SU-DHL-6 (cell line): ENCODE data around the gene SLC39A11.

ENCODE experiments used
- H2AFZ ChIP-seq: fragments of 200-600 bp; sonication (generic); 2 replicates; pipeline ENCODE4 v1.6.1; 2014; ENCODE audit warnings: low read depth, mild to moderate bottlenecking, moderate library complexity, mixed read lengths, antibody characterized with exemption, low read length; ENCODE audit not compliant: severe bottlenecking
- H3F3A ChIP-seq: fragments of 200-600 bp; shearing (Covaris generic); 2 replicates; pipeline ENCODE4 v1.6.0; 2016; ENCODE audit warnings: antibody characterized with exemption, mild to moderate bottlenecking; ENCODE audit not compliant: insufficient read depth
- H3K27ac ChIP-seq: fragments of 200-600 bp; sonication (generic); 2 replicates; pipeline ENCODE4 v1.5.1; 2016; ENCODE audit warnings: low read depth, mild to moderate bottlenecking, low read length, moderate library complexity, mixed read lengths
- H3K27me3 ChIP-seq: fragments of 200-600 bp; sonication (generic), shearing (Covaris generic); 2 replicates; pipeline ENCODE4 v1.6.0; 2014; ENCODE audit warnings: mild to moderate bottlenecking, low read length
- H3K36me3 ChIP-seq: fragments of 200-600 bp; sonication (generic); 2 replicates; pipeline ENCODE4 v1.6.1; 2014; ENCODE audit warnings: mild to moderate bottlenecking, low read length, mixed read lengths
- H3K4me2 ChIP-seq: fragments of 300-600, 200-600 bp; shearing (Covaris generic), sonication (generic); 2 replicates; pipeline ENCODE4 v1.6.0; 2014; ENCODE audit warnings: low read length, low read depth, mild to moderate bottlenecking; ENCODE audit not compliant: poor library complexity, severe bottlenecking
- H3K4me3 ChIP-seq: fragments of 200-600 bp; sonication (generic); 2 replicates; pipeline ENCODE4 v1.5.1; 2014; ENCODE audit warnings: antibody characterized with exemption, low read length, mild to moderate bottlenecking, mixed read lengths; ENCODE audit not compliant: insufficient read depth, poor library complexity, severe bottlenecking
- H3K79me2 ChIP-seq: fragments of 200-600 bp; sonication (generic); 2 replicates; pipeline ENCODE4 v1.6.1; 2014; ENCODE audit warnings: mild to moderate bottlenecking, low read length, moderate library complexity; ENCODE audit not compliant: insufficient read depth
- H3K9ac ChIP-seq: fragments of 200-600 bp; sonication (generic); 2 replicates; pipeline ENCODE4 v1.7.0; 2014; ENCODE audit warnings: mild to moderate bottlenecking, low read length
- H3K9me2 ChIP-seq: fragments of 200-600 bp; sonication (generic); replicated peaks from 2 replicates; pipeline ENCODE4 v1.6.1; 2014; ENCODE audit warnings: low read length; ENCODE audit not compliant: insufficient read depth
- H3K9me3 ChIP-seq: fragments of 200-600 bp; sonication (generic); 2 replicates; pipeline ENCODE4 v1.6.1; 2014; ENCODE audit warnings: low read length, mixed read lengths; ENCODE audit not compliant: insufficient read depth
- H4K20me1 ChIP-seq: fragments of 200-600 bp; sonication (generic); 2 replicates; pipeline ENCODE4 v1.6.1; 2014; ENCODE audit warnings: low read depth, mild to moderate bottlenecking, antibody characterized with exemption, low read length, moderate library complexity, mixed read lengths
- EZH2phosphoT487 ChIP-seq: fragments of 200-600 bp; sonication (generic), shearing (Covaris generic); conservative IDR thresholded peaks from 2 replicates; pipeline ENCODE4 v1.6.1; 2018; ENCODE audit warnings: mild to moderate bottlenecking, antibody characterized with exemption, low read length, moderate library complexity, mixed read lengths
- TF ChIP-seq, protein P1 (sequence below): fragments of 200-600 bp; sonication (generic); IDR thresholded peaks from one replicate; pipeline ENCODE4 v1.5.1; 2017; ENCODE audit warnings: antibody characterized with exemption, mild to moderate bottlenecking, low read length, moderate library complexity; ENCODE audit not compliant: insufficient read depth, poor library complexity, severe bottlenecking

Gene SLC39A11

DNA sequence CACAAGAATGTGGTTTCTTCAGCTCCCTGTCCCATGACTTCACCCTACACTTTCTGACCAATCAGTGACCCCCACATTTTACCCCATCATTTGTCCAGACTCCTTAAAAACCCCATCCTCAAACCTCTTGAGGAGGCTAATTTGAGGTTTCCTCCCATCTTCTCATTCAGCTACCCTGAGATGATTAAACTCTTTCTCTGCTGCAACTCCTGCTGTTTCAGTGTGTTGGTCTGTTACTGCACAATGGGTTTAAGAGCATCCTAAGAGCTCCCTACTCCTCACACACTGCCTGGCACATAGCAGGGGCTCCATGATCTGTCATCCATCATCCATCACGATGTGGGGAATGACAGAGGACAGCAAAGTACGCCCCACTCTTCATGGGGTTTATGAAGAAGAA is 212.6 kb downstream of the SLC39A11 start:
- TF ChIP-seq EZH2phosphoT487: no peak
- TF ChIP-seq, protein P1, sequence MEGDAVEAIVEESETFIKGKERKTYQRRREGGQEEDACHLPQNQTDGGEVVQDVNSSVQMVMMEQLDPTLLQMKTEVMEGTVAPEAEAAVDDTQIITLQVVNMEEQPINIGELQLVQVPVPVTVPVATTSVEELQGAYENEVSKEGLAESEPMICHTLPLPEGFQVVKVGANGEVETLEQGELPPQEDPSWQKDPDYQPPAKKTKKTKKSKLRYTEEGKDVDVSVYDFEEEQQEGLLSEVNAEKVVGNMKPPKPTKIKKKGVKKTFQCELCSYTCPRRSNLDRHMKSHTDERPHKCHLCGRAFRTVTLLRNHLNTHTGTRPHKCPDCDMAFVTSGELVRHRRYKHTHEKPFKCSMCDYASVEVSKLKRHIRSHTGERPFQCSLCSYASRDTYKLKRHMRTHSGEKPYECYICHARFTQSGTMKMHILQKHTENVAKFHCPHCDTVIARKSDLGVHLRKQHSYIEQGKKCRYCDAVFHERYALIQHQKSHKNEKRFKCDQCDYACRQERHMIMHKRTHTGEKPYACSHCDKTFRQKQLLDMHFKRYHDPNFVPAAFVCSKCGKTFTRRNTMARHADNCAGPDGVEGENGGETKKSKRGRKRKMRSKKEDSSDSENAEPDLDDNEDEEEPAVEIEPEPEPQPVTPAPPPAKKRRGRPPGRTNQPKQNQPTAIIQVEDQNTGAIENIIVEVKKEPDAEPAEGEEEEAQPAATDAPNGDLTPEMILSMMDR: no peak
- H3K4me2 ChIP-seq: no peak overlapping the region
- peaks cover 25% of the 10 kb centered on the region; the same call in 1 of the 2 replicates for H3K9me3 ChIP-seq
- no peak overlapping the region for H2AFZ ChIP-seq
- H3K4me3 ChIP-seq: no peak overlapping the region
- H3F3A ChIP-seq: no peaks in the 10 kb centered on the region
- H3K9ac ChIP-seq: no peak overlapping the region
- no peaks in the 10 kb centered on the region for H3K9me2 ChIP-seq
- H3K27me3 ChIP-seq: no peaks in the 10 kb centered on the region
- no peaks in the 10 kb centered on the region for H3K79me2 ChIP-seq
- H3K36me3 ChIP-seq: peaks cover 6% of the 10 kb centered on the region; the same call in 1 of the 2 replicates
- H3K27ac ChIP-seq: no peak overlapping the region
- H4K20me1 ChIP-seq: no peaks in the 10 kb centered on the region

DNA sequence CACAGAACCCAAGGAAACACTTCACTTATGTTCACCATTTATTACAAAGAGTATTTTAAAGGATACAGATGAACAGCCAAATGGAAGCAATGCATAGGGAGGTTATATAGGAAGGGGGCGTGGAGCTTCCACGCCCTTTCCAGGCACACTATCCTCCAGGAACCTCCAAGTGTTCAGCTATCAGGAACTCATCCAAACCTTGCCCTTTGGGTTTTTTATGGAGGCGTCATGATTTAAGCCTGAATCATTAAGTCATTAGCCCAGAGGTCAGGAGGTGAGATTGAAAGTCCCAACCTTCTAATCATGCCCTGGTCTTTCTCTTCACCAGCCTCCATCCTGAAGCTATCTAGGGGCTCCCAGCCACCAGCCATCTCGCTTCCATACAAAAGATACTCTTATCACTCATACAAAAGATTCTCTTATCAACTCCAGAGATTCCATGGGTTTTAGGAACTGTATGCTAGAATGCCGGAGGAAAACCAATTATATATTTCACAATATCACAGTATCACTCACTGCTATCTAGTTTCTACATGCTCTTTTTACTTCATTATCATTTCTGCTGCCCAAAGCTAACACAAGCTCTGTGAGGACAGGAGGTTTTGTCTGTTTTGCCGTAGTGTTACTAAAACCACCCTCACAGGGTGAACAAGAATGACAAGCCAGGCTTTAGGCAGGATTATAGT is 213.4 kb downstream of the SLC39A11 start:
- H3F3A ChIP-seq: no peaks in the 10 kb centered on the region
- TF ChIP-seq, protein P1: no peak
- no peak for TF ChIP-seq EZH2phosphoT487
- no peak overlapping the region for H3K4me3 ChIP-seq
- H3K9me3 ChIP-seq: peaks cover 25% of the 10 kb centered on the region; the same call in 1 of the 2 replicates
- H2AFZ ChIP-seq: no peak overlapping the region
- no peak overlapping the region for H3K4me2 ChIP-seq
- no peak overlapping the region for H3K9ac ChIP-seq
- H3K27ac ChIP-seq: no peak overlapping the region
- H3K36me3 ChIP-seq: peaks cover 6% of the 10 kb centered on the region; the same call in 1 of the 2 replicates
- no peaks in the 10 kb centered on the region for H3K79me2 ChIP-seq
- H3K27me3 ChIP-seq: no peaks in the 10 kb centered on the region
- no peaks in the 10 kb centered on the region for H4K20me1 ChIP-seq
- no peaks in the 10 kb centered on the region for H3K9me2 ChIP-seq

DNA sequence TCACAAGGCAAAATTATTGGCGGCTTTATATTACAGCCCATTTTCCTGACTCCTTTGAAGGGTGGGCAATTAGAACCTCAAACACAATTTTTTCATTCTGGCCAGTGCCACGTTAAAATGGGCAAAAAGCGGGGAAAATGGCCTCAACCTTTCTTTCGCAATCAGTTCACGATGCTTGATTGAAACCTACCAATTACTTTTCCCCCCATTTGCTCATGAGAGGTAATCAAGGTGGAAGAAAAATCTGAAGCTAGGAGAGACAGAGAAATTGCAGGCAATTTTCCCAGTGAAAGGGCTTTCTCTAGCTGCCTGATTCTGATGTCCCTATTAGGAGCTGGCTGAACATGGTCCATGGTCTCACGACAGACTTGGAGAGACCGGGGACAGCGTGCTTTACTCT is 215.1 kb downstream of the SLC39A11 start:
- H3K27ac ChIP-seq: no peak overlapping the region
- H3K27me3 ChIP-seq: no peaks in the 10 kb centered on the region
- H3K9me3 ChIP-seq: peaks cover 25% of the 10 kb centered on the region; the same call in 1 of the 2 replicates
- H2AFZ ChIP-seq: no peak overlapping the region
- no peaks in the 10 kb centered on the region for H3K79me2 ChIP-seq
- peaks cover 6% of the 10 kb centered on the region; the same call in 1 of the 2 replicates for H3K36me3 ChIP-seq
- H3K4me3 ChIP-seq: no peak overlapping the region
- H3F3A ChIP-seq: no peaks in the 10 kb centered on the region
- no peak overlapping the region for H3K9ac ChIP-seq
- TF ChIP-seq EZH2phosphoT487: no peak
- TF ChIP-seq, protein P1: no peak
- H3K9me2 ChIP-seq: no peaks in the 10 kb centered on the region
- H4K20me1 ChIP-seq: no peaks in the 10 kb centered on the region
- H3K4me2 ChIP-seq: no peak overlapping the region
